ENCODE data around the gene CXCL3. TPM values are rescaled to one million over a fixed set of nuclear protein-coding genes. Genes with fewer than 3 reads are reported as not detected.
A peak's percentile ranks its signal among the peaks of the same experiment; 100 is the strongest.

The CXCL3 gene
- total and polyA plus RNA-seq, 9 of the 15 experiments (the other 6 are each of a cell fraction or from before 2014, with no cell fraction given): 2.3 to 8.9 (median 6.1) TPM

GRCh38 chr4:74057588-74057987 is 19.1 kb upstream of the CXCL3 start (continued):
- TF ChIP-seq TAF15 (IDR thresholded peaks at IDR 0.05; ENCODE audit: low read depth, low read length) (no peak), CBFA2T3 (IDR thresholded peaks at IDR 0.05) (no peak), FOXJ2 (tag; IDR thresholded peaks at IDR 0.05) (no peak), HMG20B (CRISPR knock-in tag; IDR thresholded peaks at IDR 0.05) (no peak), CCAR2 (IDR thresholded peaks at IDR 0.05; ENCODE audit: low read depth, low read length) (no peak), ZBTB9 (CRISPR knock-in tag; IDR thresholded peaks at IDR 0.05) (no peak), MECOM (CRISPR knock-in tag; IDR thresholded peaks at IDR 0.05) (no peak), VEZF1 (CRISPR knock-in tag; IDR thresholded peaks at IDR 0.05) (peak; percentile 82), ZNF277 (CRISPR knock-in tag; IDR thresholded peaks at IDR 0.05; ENCODE audit: borderline replicate concordance) (no peak), THAP7 (CRISPR knock-in tag; IDR thresholded peaks at IDR 0.05) (no peak), YBX1 (IDR thresholded peaks at IDR 0.05) (no peak), ZNF274 (IDR thresholded peaks at IDR 0.05; ENCODE audit: borderline replicate concordance, low read depth, low read length) (no peak), GTF2A2 (tag; IDR thresholded peaks at IDR 0.05) (no peak), NFE2L1 (tag; IDR thresholded peaks at IDR 0.05; ENCODE audit: borderline replicate concordance, low read depth) (no peak), TCF15 (CRISPR knock-in tag; IDR thresholded peaks at IDR 0.05) (no peak), FOXK2 (conservative IDR thresholded peaks at IDR 0.05 in 1 of 2, IDR thresholded peaks at IDR 0.05 in 1 of 2; ENCODE audit: low read depth in 2 of 2) (no peak), SMARCA4 (IDR thresholded peaks at IDR 0.05) (no peak), KAT8 (IDR thresholded peaks at IDR 0.05; ENCODE audit: low read depth) (no peak), NFYB (IDR thresholded peaks at IDR 0.05; ENCODE audit: extremely low read depth, insufficient read length) (no peak), GTF2F1 (IDR thresholded peaks at IDR 0.05; ENCODE audit: low read depth, low read length) (no peak), SMAD4 (CRISPR knock-in tag; conservative IDR thresholded peaks at IDR 0.05) (no peak), RBM39 (optimal IDR thresholded peaks at IDR 0.05; ENCODE audit: low read depth, low read length) (no peak), FOXM1 (IDR thresholded peaks at IDR 0.05; ENCODE audit: low read depth) (no peak), FOXM1 (CRISPR knock-in tag; IDR thresholded peaks at IDR 0.05; ENCODE audit: low read depth) (no peak), SMARCA5 (IDR thresholded peaks at IDR 0.05) (0 out of 2 replicates have a peak, but pooled peaks have one; percentile 10), HMGN3 (IDR thresholded peaks at IDR 0.05; ENCODE audit: borderline replicate concordance, extremely low read depth, insufficient read length, low read depth, low read length) (no peak), CXXC5 (CRISPR knock-in tag; IDR thresholded peaks at IDR 0.05) (0 out of 2 replicates have a peak, but pooled peaks have one; percentile 13), SLC30A9 (CRISPR knock-in tag; IDR thresholded peaks at IDR 0.05) (no peak)

All from K562 (cell line).